Measurements from ENCODE around the gene TM7SF3.
A peak's percentile ranks its signal among the peaks of the same experiment; 100 is the strongest.
"Not testable (repeated sequence)": the region's sequence is repeated elsewhere in the genome, so short reads cannot be mapped to it uniquely, and the experiment has no call there.

Gene TM7SF3

DNA sequence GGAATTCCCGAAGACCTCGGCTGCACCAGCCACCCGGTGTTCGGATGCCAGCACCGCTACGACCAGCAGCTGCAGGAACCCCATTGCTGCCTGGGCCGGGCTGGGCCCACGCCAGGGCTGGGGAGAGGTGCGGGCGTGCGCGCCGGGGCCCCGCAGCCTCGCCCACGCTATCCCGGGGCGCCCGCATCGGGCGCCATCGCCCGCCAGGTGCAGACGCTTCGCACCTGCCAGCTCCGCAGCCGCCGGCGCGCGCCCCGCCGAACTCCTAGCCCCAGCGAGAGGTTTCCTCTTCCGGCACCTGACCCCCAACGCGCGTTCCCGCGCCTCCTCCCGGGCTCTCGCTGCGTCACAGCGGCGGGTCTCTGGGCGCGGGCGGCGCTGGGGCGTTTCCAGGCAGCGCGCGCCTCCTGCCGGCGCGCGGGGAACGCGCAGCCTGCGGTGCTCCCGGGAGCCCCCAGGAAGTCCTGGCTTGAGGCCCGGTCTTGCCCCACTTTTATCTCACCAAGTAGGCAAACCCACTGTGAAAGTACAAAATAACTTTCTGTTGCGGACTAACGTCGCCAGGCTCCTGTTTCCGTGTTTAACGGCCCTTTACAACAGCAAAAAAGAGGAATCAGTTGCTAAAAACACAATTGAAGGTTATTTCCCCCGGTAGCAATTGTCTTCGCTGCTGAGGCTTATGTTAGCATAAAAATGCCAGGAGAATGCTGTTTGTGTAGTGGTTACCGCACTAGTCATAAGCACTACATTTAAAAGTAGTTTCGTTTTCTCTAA is at the start of gene TM7SF3:
Gene TM7SF3 (minus strand): TSS at position 300 of the 774 bp plus-strand sequence. CDS start 216 bp downstream, at position 84.
- peak; percentile 75 to 91 (median 84) for DNase-seq (ENCODE audit: low read depth in 4 of 4, low spot score in 1 of 4)

DNA sequence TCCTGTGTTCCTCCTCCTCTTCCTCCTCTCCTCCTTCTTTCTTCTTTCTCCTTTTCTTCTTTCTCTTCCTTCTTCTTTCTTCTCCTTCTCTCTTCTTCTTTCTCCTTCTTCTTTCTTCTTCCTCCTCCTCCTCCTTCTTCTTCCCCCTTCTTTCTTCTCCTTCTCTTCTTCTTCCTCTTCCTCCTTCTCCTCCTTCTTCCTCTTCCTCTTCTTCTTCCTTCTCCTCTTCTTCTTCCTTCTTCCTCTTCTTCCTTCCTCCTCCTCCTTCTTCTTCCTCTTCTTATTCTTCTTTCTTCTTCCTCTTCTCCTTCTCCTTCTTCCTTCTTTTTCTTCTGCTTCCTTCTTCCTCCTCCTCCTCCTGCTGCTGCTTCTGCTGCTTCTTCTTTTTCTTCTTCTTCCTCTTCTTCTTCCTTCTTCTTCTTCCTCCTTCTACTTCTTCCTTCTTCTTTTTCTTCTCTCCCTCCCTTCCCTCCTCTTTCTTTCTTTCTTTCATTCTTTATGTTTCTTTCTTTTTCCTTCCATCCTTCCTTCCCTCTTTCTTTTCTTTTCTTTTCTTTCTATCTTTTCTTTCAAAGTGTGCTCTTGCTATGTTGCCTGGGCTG is 49.2 kb upstream of the TM7SF3 start:
- DNase-seq (ENCODE audit: low read depth in 4 of 4, low spot score in 1 of 4): no peak

GRCh38 chr12:27061317-27061716 is 47.1 kb upstream of the TM7SF3 start:
- no peak for DNase-seq (ENCODE audit: low read depth in 4 of 4, low spot score in 1 of 4)

GRCh38 chr12:27060740-27061139 is 46.6 kb upstream of the TM7SF3 start:
- DNase-seq (ENCODE audit: low read depth in 4 of 4, low spot score in 1 of 4): no peak

GRCh38 chr12:27057543-27057942 is 43.4 kb upstream of the TM7SF3 start:
- no peak for DNase-seq (ENCODE audit: low read depth in 4 of 4, low spot score in 1 of 4)

DNA sequence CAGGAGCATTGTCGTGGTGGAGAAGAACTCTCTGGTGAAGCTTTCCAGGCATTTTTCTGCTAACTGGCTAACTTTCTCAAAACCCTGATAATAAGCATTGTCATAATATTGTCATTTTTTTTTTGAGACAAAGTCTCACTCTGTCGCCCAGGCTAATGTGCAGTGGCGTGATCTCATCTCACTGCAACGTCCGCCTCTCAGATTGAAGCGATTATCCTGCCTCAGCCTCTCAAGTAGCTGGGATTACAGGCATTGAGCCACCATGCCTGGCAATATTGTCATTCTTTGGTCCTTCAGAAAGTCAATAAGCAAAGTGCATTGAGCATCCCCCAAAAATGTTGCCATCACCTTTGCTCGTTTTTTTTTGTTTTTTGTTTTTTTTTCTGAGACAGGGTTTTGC is 41.8 kb upstream of the TM7SF3 start:
- DNase-seq (ENCODE audit: low read depth in 4 of 4, low spot score in 1 of 4): no peak

- DNase-seq (ENCODE audit: low read depth in 4 of 4, low spot score in 1 of 4): no peak
Measured at GRCh38 chr12:27052742-27053141, 38.6 kb upstream of the TM7SF3 start.

DNA sequence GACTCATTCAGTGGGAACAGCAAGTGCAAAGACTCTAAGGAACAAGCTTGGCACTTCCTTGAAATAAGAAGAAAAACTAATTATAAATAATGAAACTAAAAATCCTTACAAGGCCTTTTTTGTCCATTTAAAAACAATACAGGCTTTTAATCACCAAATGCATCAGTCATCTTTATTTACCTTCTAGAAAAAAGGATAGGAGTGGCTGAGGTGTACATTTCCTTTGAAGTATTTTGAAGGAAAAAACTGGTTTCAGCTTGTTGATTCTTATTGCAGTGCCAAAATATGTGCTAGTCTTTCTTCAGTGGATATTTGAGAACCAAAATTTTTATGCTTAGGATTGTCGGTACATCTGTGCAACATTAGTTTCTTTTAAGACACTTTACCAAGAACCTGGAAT is 38.0 kb upstream of the TM7SF3 start:
- DNase-seq (ENCODE audit: low read depth in 4 of 4, low spot score in 1 of 4): no peak

GRCh38 chr12:27048822-27049752 is 34.9 kb upstream of the TM7SF3 start:
- DNase-seq (ENCODE audit: low read depth in 4 of 4, low spot score in 1 of 4): no peak

GRCh38 chr12:27042018-27042417 is 27.8 kb upstream of the TM7SF3 start:
- not testable (repeated sequence) for DNase-seq (ENCODE audit: low read depth in 4 of 4, low spot score in 1 of 4)

GRCh38 chr12:27040637-27041036 is 26.5 kb upstream of the TM7SF3 start:
- DNase-seq (ENCODE audit: low read depth in 4 of 4, low spot score in 1 of 4): not testable (repeated sequence)

GRCh38 chr12:27034607-27035293 is 20.6 kb upstream of the TM7SF3 start:
- no peak for DNase-seq (ENCODE audit: low read depth in 4 of 4, low spot score in 1 of 4)

- no peak for DNase-seq (ENCODE audit: low read depth in 4 of 4, low spot score in 1 of 4)
Measured at GRCh38 chr12:27032679-27033078, 18.5 kb upstream of the TM7SF3 start.

DNA sequence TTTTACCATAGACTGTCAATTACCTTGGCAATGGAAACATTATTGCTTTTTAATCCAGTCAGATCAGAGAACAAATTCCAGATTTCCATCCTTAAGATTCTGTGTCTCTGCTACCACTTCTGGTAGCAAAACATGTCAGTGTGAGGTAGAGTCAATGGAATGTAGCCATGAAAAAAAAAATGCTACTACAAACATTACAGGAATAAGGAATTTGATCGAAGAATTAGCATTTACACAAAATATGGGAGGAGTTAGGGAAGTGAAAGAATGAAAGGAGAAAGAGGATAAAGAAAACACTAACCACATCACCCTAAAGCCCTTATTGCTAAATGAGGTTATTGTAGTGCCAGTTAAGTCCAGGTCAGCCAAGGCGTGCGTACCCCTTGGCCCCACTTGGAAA is 17.3 kb upstream of the TM7SF3 start:
- DNase-seq (ENCODE audit: low read depth in 4 of 4, low spot score in 1 of 4): no peak

GRCh38 chr12:27026257-27026656 is 12.1 kb upstream of the TM7SF3 start:
- DNase-seq (ENCODE audit: low read depth in 4 of 4, low spot score in 1 of 4): no peak

DNA sequence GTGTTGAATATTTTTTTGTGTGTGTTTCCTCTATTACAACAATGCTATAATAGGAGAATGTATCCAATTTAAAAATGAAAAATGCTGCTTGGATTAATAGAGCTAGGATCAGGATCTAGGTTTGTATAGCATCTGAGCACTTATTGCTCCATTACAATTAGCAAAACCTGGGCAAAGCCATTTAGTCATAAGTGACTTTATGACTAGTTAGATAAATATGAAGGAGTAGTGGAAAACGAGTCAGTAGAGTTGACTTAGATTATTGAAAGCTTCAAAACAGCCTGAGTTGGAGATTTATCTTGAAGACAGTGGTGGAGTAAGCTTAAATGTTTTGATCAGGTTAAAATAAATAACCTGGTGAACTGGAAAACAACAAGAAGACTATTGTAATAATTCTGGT is 10.9 kb upstream of the TM7SF3 start:
- DNase-seq (ENCODE audit: low read depth in 4 of 4, low spot score in 1 of 4): no peak

DNA sequence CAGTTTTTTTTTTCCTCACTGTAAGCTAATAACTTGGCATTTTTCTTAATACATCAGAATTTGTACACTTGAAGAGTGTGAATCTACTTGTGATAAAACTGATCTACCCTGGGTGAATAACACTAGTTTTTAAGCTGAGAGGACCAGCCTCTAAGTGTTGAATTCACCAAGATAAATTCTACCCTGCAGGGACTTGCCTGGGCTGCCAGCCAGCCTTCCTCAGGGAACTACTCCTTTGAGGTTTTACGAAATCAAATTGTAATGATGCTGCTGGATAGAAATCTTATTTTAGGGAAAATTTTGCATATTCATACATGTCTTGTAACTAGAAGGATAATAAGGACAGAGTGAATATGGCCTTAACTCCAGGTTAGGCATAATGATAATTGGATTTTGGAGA is 10.1 kb upstream of the TM7SF3 start:
- no peak for DNase-seq (ENCODE audit: low read depth in 4 of 4, low spot score in 1 of 4)

GRCh38 chr12:27020761-27021160 is 6.6 kb upstream of the TM7SF3 start:
- no peak for DNase-seq (ENCODE audit: low read depth in 4 of 4, low spot score in 1 of 4)

- DNase-seq (ENCODE audit: low read depth in 4 of 4, low spot score in 1 of 4): no peak
Measured at GRCh38 chr12:27018037-27018436, 3.9 kb upstream of the TM7SF3 start.

DNA sequence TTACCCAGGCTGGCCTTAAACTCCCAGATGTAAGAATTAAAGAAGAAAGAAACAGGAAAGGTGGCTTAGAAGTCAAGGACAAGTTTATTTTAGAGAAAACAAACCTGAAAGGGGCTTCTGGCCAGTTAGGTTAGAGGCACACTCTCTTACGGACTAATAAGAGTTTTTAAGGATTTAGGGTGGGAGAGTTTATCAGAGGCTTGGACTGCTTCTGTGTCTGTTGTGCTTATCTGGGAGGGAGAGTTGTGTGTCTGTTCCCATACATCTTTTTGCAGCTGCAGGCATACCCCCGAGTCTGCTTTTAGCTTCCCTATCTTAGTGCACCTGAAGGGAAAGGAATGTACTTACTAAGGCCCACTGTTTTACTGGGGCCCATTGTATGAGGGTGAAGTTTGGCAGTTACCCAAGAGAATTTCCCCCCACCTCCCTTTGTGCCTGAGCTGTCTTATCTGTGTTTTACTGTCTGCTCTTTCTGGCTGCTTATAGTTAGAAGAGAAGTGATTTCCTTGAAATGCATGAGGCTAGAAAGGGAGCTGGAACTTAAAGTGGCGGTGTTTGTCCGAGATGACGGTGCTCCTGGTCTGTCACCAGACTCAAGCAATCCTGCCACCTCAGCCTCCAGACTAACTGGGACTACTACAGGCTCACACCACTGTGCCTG is 3.1 kb upstream of the TM7SF3 start:
- not testable (repeated sequence) for DNase-seq (ENCODE audit: low read depth in 4 of 4, low spot score in 1 of 4)

DNA sequence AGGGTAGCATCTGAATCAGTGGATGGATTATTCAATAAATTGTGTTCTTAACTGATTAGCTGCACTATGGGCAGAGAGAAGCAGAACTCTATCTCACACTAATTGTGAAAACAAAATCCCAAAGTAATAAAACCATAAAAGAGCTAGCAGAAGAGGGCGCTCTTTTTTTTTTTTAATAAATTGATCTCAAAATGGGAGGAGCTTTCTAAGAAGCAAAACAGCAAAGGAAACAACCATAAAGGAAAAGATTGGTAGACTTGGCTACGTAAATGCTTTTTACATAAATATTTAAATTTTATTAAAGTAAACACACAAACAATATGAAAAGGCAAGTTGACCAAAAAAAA is 1.5 kb upstream of the TM7SF3 start:
- no peak for DNase-seq (ENCODE audit: low read depth in 4 of 4, low spot score in 1 of 4)

All from stimulated activated CD4-positive, alpha-beta T cell treated with anti-CD3 and anti-CD28 coated beads, Interleukin-1b, Interleukin-23, amount 100 ng/mL, for 24 hours (primary cell).